Neural cell (in vitro differentiated cells): ENCODE data around the gene ATG4C. TPM values are rescaled to one million over a fixed set of nuclear protein-coding genes. Genes with fewer than 3 reads are reported as not detected.
A peak's percentile ranks its signal among the peaks of the same experiment; 100 is the strongest.
"Not testable (repeated sequence)": the region's sequence is repeated elsewhere in the genome, so short reads cannot be mapped to it uniquely, and the experiment has no call there.

ENCODE experiments used
- H2AFZ ChIP-seq: fragments of 200-600, 300-800 bp; sonication (generic), shearing (Covaris generic); 2 replicates; pipeline ENCODE4 v1.6.0; 2014; ENCODE audit warnings: low read depth, mild to moderate bottlenecking, antibody characterized with exemption, low read length, moderate library complexity
- H3F3A ChIP-seq: fragments of 200-600 bp; shearing (Covaris generic); 2 replicates; pipeline ENCODE4 v1.6.1; 2016; ENCODE audit warnings: mild to moderate bottlenecking, moderate library complexity, mixed read lengths, antibody characterized with exemption, low read length; ENCODE audit not compliant: insufficient read depth, poor library complexity, severe bottlenecking
- H3K27ac ChIP-seq: fragments of 200-600, 300-800 bp; sonication (generic), shearing (Covaris generic); 2 replicates; pipeline ENCODE4 v1.5.1; 2014; ENCODE audit warnings: mild to moderate bottlenecking, low read length, moderate library complexity
- H3K27me3 ChIP-seq: fragments of 300-800, 200-600 bp; sonication (generic), shearing (Covaris generic); 2 replicates; pipeline ENCODE4 v1.6.0; 2014; ENCODE audit warnings: mild to moderate bottlenecking, low read depth, low read length, moderate library complexity; ENCODE audit not compliant: insufficient read depth
- H3K36me3 ChIP-seq: fragments of 300-800, 200-600 bp; sonication (generic), shearing (Covaris generic); 2 replicates; pipeline ENCODE4 v1.5.1; 2014; ENCODE audit warnings: mild to moderate bottlenecking, antibody characterized with exemption, low read length, moderate library complexity; ENCODE audit not compliant: insufficient read depth
- H3K4me2 ChIP-seq: fragments of 300-800, 200-600 bp; sonication (generic), shearing (Covaris generic); 2 replicates; pipeline ENCODE4 v1.6.0; 2014; ENCODE audit warnings: mild to moderate bottlenecking, low read length
- H3K4me3 ChIP-seq: fragments of 300-800, 200-600 bp; sonication (generic), shearing (Covaris generic); 2 replicates; pipeline ENCODE4 v1.5.1; 2014; ENCODE audit warnings: mild to moderate bottlenecking, low read length, moderate library complexity
- H3K79me2 ChIP-seq: fragments of 200-600 bp; shearing (Covaris generic); replicated peaks from 2 replicates; pipeline ENCODE4 v1.6.0; 2014; ENCODE audit warnings: mild to moderate bottlenecking, low read length, moderate library complexity; ENCODE audit not compliant: insufficient read depth
- H3K9ac ChIP-seq: fragments of 300-800, 200-600 bp; sonication (generic), shearing (Covaris generic); 2 replicates; pipeline ENCODE4 v1.6.1; 2016; ENCODE audit warnings: mild to moderate bottlenecking, low read length, mixed read lengths
- H3K9me2 ChIP-seq: fragments of 200-600 bp; shearing (Covaris generic); 2 replicates; pipeline ENCODE4 v1.6.1; 2016; ENCODE audit warnings: mild to moderate bottlenecking, low read length, mixed read lengths; ENCODE audit not compliant: insufficient read depth
- H3K9me3 ChIP-seq: fragments of 200-600, 300-800 bp; sonication (generic), shearing (Covaris generic); 2 replicates; pipeline ENCODE4 v1.6.1; 2016; ENCODE audit warnings: mild to moderate bottlenecking, mixed run types, low read length, moderate library complexity, mixed read lengths
- H4K20me1 ChIP-seq: fragments of 200-600 bp; shearing (Covaris generic); 2 replicates; pipeline ENCODE4 v1.6.1; 2016; ENCODE audit warnings: mild to moderate bottlenecking, mixed run types; ENCODE audit not compliant: insufficient read depth
- CTCF ChIP-seq: fragments of 450-650 bp; IDR thresholded peaks from 2 replicates; pipeline ENCODE4 v1.5.1; 2014; ENCODE audit warnings: antibody characterized with exemption, mild to moderate bottlenecking, moderate library complexity; ENCODE audit not compliant: poor library complexity, severe bottlenecking
- EP300 ChIP-seq: fragments of 450-650 bp; conservative IDR thresholded peaks from 2 replicates; pipeline ENCODE4 v1.6.1; 2014; ENCODE audit warnings: antibody characterized with exemption, mild to moderate bottlenecking, moderate library complexity; ENCODE audit not compliant: poor library complexity, severe bottlenecking
- EZH2 ChIP-seq: fragments of 200-600, 300-800 bp; shearing (Covaris generic), sonication (generic); IDR thresholded peaks from 2 replicates; pipeline ENCODE4 v1.6.1; 2014; ENCODE audit warnings: antibody characterized with exemption, low read length, borderline replicate concordance, mild to moderate bottlenecking; ENCODE audit not compliant: insufficient read depth, poor library complexity, severe bottlenecking
- MXI1 ChIP-seq: fragments of 450-650 bp; conservative IDR thresholded peaks from 2 replicates; pipeline ENCODE4 v1.6.1; 2014; ENCODE audit warnings: antibody characterized with exemption, mild to moderate bottlenecking; ENCODE audit not compliant: poor library complexity, severe bottlenecking
- POLR2AphosphoS5 ChIP-seq: IDR thresholded peaks from 2 replicates; pipeline ENCODE4 v1.6.1; 2012
- RAD21 ChIP-seq: fragments of 450-650 bp; conservative IDR thresholded peaks from 2 replicates; pipeline ENCODE4 v1.6.1; 2014; ENCODE audit warnings: antibody characterized with exemption, mild to moderate bottlenecking, moderate library complexity
- REST ChIP-seq: IDR thresholded peaks from 2 replicates; pipeline ENCODE4 v1.6.1; 2012; ENCODE audit warnings: borderline replicate concordance
- SMC3 ChIP-seq: fragments of 450-650 bp; conservative IDR thresholded peaks from 2 replicates; pipeline ENCODE4 v1.6.1; 2014; ENCODE audit warnings: antibody characterized with exemption, mild to moderate bottlenecking, moderate library complexity; ENCODE audit not compliant: poor library complexity
- TAF1 ChIP-seq: IDR thresholded peaks from 2 replicates; pipeline ENCODE4 v1.6.1; 2012; ENCODE audit warnings: low read depth
- polyA plus RNA-seq: library from polyadenylated mRNA; depleted of rRNA; stranded (reverse); fragments of >200 nt; gene quantifications from 2 replicates; pipeline ENCODE4 v1.2.3, GENCODE V29; 2014

ATG4C gene
- polyA plus RNA-seq, 1 donor from 2014 or later = 11.0 TPM

GRCh38 chr1:62740701-62741100, 43.2 kb upstream of the ATG4C start:
- H3K9ac ChIP-seq, H3K4me2 ChIP-seq, H2AFZ ChIP-seq, H3K9me2 ChIP-seq, H3K79me2 ChIP-seq, H3K27me3 ChIP-seq, H3K27ac ChIP-seq, H3K9me3 ChIP-seq, H3K4me3 ChIP-seq, H3F3A ChIP-seq, H3K36me3 ChIP-seq, H4K20me1 ChIP-seq: not testable (repeated sequence)

- TF ChIP-seq RAD21 = no peak
- no peak for TF ChIP-seq TAF1
- Histone ChIP-seq H3K9me3 (no peaks in the 10 kb centered on the region), H3K4me3 (no peak overlapping the region), H3F3A (no peaks in the 10 kb centered on the region), H3K9ac (no peak overlapping the region), H3K9me2 (no peaks in the 10 kb centered on the region), H3K27me3 (no peaks in the 10 kb centered on the region), H3K4me2 (no peak overlapping the region), H3K79me2 (no peaks in the 10 kb centered on the region), H3K36me3 (no peaks in the 10 kb centered on the region), H4K20me1 (no peaks in the 10 kb centered on the region), H3K27ac (no peak overlapping the region), H2AFZ (no peak overlapping the region)
Measured at GRCh38 chr1:62744611-62745577, 39.0 kb upstream of the ATG4C start.

- Histone ChIP-seq H3K36me3 (no peaks in the 10 kb centered on the region), H3K9me3 (no peaks in the 10 kb centered on the region), H3K4me3 (no peak overlapping the region), H3K79me2 (no peaks in the 10 kb centered on the region), H4K20me1 (no peaks in the 10 kb centered on the region), H3K27me3 (no peaks in the 10 kb centered on the region), H3K9ac (no peak overlapping the region), H3F3A (no peaks in the 10 kb centered on the region), H3K27ac (no peak overlapping the region), H2AFZ (no peak overlapping the region), H3K9me2 (no peaks in the 10 kb centered on the region), H3K4me2 (no peak overlapping the region)
- TF ChIP-seq CTCF (peak; percentile 84), RAD21 (peak; percentile 88), REST (no peak), TAF1 (no peak), MXI1 (no peak), EZH2 (no peak), EP300 (no peak), POLR2AphosphoS5 (no peak), SMC3 (peak; percentile 81)
Measured at GRCh38 chr1:62746086-62746808, 37.7 kb upstream of the ATG4C start.
